ENCODE data around the gene GPX7. TPM values are rescaled to one million over a fixed set of nuclear protein-coding genes. Genes with fewer than 3 reads are reported as not detected.
A peak's percentile ranks its signal among the peaks of the same experiment; 100 is the strongest.

The GPX7 gene
- total RNA-seq, 8 experiments from 2014 or later = 6.1 to 48.4 (median 15.2) TPM

DNA sequence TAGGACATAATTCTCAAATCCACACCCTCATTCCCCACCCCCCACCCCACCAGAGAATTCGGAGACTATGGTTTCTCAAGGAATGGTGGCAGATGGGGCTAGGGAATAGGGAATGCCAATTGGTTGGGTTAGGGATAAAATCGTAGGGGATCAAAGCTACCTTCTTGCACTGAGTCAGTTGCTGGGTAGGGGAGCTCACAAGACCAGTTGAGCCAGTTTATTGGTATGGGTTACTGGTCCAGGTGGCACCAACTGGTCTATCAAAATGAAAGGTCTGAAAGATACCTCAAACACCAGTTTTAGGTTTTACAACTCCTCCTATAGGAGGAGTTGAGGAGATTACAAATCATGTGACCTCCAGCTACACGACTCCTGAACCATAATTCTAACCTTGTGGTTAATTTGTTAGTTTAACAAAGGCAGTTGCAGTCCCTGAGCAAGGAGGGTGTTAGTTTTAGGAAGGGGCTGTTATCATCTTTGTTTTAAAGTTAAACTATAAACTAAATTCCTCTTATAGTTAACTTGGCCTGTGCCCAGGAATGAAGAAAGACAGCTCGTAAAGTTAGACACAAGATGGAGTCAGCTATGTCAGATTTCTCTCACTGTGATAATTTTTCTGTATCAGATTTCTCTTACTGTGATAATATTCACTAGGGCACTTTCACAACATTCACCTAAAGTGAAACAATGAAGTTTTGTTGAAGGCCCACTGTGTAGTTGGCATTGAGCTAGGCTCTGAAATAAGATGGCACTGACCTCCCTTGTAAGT lies 33.3 kb downstream of the GPX7 start:
- Histone ChIP-seq H3K4me1 (replicated peaks in 1 of 2) (peaks cover 35 to 54% of the 10 kb centered on the region in 2 donors), H3K27ac (no peak overlapping the region), H3K4me3 (no peak overlapping the region)
- in situ Hi-C loops (cut with MboI; ENCODE audit: low pct_unique_long_range_greater_than_20kb in 2 of 9, low sequenced_read_pairs in 9 of 9, unreplicated experiment in 9 of 9) = no loop called here
- 50 to 96% (median 85%) methylated on average over 1 to 4 of the region's 4 CpGs; no CpG with 5 or more reads in 1 of the 10 experiments for WGBS, 10 experiments
- no peak for ATAC-seq (replicated peaks in 6 of 8)

DNA sequence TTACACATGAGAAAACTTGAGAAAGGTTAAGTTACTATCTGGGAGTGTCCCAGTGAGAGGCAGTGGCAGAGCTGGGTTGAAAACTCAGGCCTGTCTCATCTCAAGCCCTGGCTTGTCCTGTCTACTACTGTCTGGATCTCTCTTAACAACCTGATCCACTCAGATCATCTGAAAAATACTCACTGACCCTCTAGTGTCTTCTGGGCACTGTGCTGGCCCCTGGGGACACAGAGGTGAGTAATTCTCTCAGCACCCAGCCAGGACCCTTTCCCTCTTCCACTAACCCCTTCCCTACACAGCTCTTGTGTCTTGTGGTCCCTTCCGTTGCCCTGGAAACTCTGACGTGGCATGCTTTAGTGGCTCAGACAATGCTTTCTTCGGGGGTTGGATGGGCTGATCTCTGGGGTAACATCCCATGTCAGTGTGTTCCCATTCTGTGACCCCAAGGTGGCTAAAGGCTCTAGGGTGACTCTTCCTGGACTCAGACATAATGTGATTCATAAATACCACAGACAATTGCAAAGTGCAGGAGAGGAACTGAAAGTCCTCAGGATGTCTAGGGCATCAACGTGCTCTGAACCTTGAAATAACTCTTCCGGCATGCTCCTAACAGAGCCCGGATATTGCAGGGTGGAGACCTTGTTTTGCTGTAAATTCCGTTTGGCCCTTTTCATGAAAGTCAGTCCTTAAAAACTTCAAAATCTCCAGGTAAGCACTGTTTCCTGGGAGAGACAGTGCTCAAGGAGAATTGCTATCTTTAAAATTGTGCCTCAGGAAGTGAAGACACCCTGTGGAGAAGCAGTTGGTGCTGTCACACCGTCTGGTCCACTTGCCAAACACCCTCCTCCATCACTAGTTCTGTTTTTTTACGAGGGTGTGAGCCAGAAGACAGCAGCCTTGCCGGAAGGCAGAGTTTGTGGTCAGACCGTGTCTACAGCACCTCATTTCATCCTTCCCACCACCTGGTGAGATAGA lies 34.8 kb downstream of the GPX7 start:
- ATAC-seq (replicated peaks in 6 of 8) = peak in 5 of 8 experiments; percentile 20 to 52 (median 31)
- peak overlapping the region in 1 of 2 donors; percentile 4 for H3K27ac ChIP-seq
- in situ Hi-C loops (cut with MboI; ENCODE audit: low pct_unique_long_range_greater_than_20kb in 2 of 9, low sequenced_read_pairs in 9 of 9, unreplicated experiment in 9 of 9) = no loop called here
- 50 to 75% (median 66%) methylated on average over 2 to 11 of the region's 11 CpGs; no CpG with 5 or more reads in 1 of the 10 experiments for WGBS, 10 experiments
- no peak overlapping the region for H3K4me3 ChIP-seq
- peaks cover 34 to 58% of the 10 kb centered on the region in 2 donors for H3K4me1 ChIP-seq (replicated peaks in 1 of 2)

DNA sequence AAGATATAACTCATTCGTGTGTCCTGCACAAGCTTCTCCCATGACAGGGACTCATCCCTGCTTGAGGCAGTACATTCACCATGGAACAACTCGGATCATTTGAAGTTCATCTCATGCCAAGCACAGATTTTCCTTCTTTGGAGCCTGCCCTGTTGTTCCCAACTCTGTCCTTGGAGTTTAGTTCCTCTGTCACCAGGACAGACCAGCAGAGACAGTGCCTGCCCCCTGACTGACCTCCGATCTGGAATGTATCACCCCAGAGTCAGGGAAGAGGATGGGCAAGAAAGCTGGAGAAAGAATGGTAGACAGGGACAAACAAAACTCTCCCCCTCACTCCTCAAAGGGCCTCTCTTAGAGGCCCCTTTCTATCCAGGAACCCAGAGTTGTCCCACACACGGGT lies 35.8 kb downstream of the GPX7 start:
- no peak for ATAC-seq (replicated peaks in 6 of 8)
- in situ Hi-C loops (cut with MboI; ENCODE audit: low pct_unique_long_range_greater_than_20kb in 2 of 9, low sequenced_read_pairs in 9 of 9, unreplicated experiment in 9 of 9) = no loop called here
- H3K4me1 ChIP-seq (replicated peaks in 1 of 2) = peaks cover 29 to 48% of the 10 kb centered on the region in 2 donors
- no peak overlapping the region for H3K4me3 ChIP-seq
- H3K27ac ChIP-seq = peak overlapping the region in 1 of 2 donors; percentile 38
- WGBS, 10 experiments = 33 to 100% (median 50%) methylated on average over 1 to 4 of the region's 4 CpGs; no CpG with 5 or more reads in 1 of the 10 experiments

DNA sequence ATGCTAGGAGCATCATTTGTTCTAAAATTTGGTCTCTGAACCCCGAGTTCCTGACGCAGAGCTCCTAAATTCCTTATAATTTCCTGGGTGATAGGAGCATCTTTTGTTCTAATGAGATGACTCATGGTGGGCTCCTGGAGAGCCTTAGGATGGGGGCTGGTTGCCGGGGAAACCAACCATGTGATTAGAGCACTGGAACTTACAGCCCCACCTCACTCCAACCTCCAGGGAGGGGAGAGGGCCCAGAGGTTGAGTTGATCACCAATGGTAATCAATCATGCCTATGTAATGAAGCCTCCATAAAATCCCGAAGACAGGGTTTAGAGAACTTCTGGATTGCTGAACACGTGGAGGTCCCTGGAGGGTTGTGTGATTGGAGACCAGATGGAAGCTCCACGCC lies 38.5 kb downstream of the GPX7 start:
- no peak overlapping the region for H3K4me3 ChIP-seq
- H3K4me1 ChIP-seq (replicated peaks in 1 of 2) = peaks cover 29 to 44% of the 10 kb centered on the region in 2 donors
- H3K27ac ChIP-seq = peak overlapping the region; percentile 82 to 88
- peak in 5 of 8 experiments; percentile 92 to 97 (median 93) for ATAC-seq (replicated peaks in 6 of 8)
- WGBS, 10 experiments = 28 to 100% (median 48%) methylated on average over 1 to 6 of the region's 6 CpGs; no CpG with 5 or more reads in 2 of the 10 experiments
- in situ Hi-C loops (cut with MboI; ENCODE audit: low pct_unique_long_range_greater_than_20kb in 2 of 9, low sequenced_read_pairs in 9 of 9, unreplicated experiment in 9 of 9) = no loop called here

DNA sequence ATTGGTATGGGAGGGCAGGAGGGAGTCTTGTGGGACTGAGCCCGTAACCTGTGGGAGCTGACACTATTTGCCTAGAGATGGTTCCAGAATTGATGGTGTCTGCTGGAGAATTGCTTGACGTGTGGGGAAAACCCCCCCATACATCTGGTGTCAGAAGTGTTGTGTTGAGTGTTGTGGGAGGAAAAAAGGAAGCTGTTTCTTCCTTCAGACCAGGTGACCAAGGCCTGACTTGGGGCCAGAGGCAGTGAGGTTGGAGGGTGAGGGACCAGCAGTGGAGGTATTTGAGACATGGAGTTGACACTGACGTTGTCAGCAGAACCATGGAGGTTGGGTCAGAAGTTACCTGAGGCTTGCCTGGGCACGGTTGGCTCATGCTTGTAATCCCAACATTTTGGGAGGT lies 39.1 kb downstream of the GPX7 start:
- peak overlapping the region; percentile 66 to 67 for H3K27ac ChIP-seq
- H3K4me1 ChIP-seq (replicated peaks in 1 of 2) = peaks cover 29 to 44% of the 10 kb centered on the region in 2 donors
- in situ Hi-C loops (cut with MboI; ENCODE audit: low pct_unique_long_range_greater_than_20kb in 2 of 9, low sequenced_read_pairs in 9 of 9, unreplicated experiment in 9 of 9) = no loop called here
- no peak overlapping the region for H3K4me3 ChIP-seq
- WGBS, 10 experiments = 67 to 85% (median 75%) methylated on average over 2 to 4 of the region's 4 CpGs; no CpG with 5 or more reads in 5 of the 10 experiments
- no peak for ATAC-seq (replicated peaks in 6 of 8)

DNA sequence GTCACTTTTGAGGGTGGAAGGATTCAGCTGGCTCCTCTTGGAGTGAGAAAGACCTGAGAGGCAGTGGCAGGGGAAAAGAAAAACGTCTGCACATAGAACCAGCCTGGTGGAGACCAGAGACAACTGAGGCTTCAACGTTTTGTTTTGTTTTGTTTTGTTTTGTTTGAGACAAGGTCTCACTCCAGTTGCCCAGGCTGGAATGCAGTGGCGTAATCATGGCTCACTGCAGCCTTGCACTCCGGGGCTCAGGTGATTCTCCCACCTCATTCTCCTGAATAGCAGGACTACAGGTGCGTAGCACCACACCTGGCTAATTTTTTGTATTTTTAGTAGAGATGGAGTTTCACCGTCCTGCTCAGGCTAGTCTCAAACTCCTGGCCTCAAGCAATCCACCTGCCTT lies 43.1 kb downstream of the GPX7 start:
- in situ Hi-C loops (cut with MboI; ENCODE audit: low pct_unique_long_range_greater_than_20kb in 2 of 9, low sequenced_read_pairs in 9 of 9, unreplicated experiment in 9 of 9) = no loop called here
- H3K27ac ChIP-seq = no peak overlapping the region
- H3K4me3 ChIP-seq = no peak overlapping the region
- no peak for ATAC-seq (replicated peaks in 6 of 8)
- 70 to 100% (median 79%) methylated on average over 2 to 6 of the region's 6 CpGs; no CpG with 5 or more reads in 3 of the 10 experiments for WGBS, 10 experiments
- peaks cover 14 to 20% of the 10 kb centered on the region in 2 donors for H3K4me1 ChIP-seq (replicated peaks in 1 of 2)

DNA sequence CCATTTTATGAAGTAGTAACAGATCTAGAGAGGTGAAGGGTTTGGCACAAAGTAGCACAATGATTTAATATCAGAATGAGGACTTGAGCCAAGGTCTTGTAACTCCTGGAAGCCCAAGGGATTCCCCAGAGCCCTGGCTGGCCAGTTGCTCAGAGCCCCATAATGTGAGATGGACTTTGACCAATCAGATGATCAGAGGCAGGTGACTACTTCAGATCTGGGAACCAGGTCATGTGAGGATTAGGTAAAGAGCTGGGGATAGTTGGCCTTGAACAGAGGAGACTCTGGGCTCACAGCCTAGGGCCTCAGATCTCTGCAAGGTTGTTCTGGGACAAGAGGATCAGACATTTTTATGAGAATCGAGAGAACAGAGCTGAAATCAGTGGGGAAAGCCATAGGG lies 49.7 kb downstream of the GPX7 start:
- 17 to 100% (median 83%) methylated on average over 1 of the region's 1 CpG; no CpG with 5 or more reads in 2 of the 10 experiments for WGBS, 10 experiments
- ATAC-seq (replicated peaks in 6 of 8) = peak in 3 of 8 experiments; percentile 15 to 43 (median 21)
- H3K4me3 ChIP-seq = no peak overlapping the region
- in situ Hi-C loops (cut with MboI; ENCODE audit: low pct_unique_long_range_greater_than_20kb in 2 of 9, low sequenced_read_pairs in 9 of 9, unreplicated experiment in 9 of 9) = loop anchor here in 4 of 9 experiments (25.0 kb wide), 3 partner anchors 90 to 215 kb away; partner anchors contain the start of gene TUT4 (in 3 of the 4)
- H3K4me1 ChIP-seq (replicated peaks in 1 of 2) = no peaks in the 10 kb centered on the region
- no peak overlapping the region for H3K27ac ChIP-seq

DNA sequence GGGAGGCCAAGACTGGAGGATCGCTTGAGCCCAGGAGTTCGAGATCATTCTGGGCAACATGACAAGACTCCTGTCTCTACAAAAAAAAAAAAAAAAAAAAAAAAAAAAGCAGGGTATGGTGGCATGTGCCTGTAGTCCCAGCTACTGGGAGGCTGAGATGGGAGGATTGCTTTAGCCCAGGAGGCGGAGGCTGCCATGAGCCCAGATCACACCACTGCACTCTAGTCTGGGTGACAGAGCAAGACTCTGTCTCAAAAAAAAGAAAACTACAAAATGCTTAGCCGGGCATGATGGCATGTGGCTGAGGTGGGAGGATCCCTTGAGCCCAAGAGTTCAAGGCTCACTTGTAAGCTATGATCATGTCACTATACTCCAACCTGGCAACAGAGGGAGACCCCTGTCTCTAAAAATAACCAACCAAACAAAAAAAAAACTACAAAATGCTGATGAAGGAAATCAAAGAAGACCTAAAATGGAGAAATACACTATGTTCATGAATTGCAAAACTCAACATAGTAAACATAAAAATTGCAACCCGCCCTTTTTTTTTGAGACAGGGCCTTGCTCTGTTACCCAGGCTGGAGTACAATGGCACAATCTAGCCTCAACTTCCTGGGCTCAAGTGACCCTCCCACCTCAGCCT lies 51.2 kb downstream of the GPX7 start:
- in situ Hi-C loops (cut with MboI; ENCODE audit: low pct_unique_long_range_greater_than_20kb in 2 of 9, low sequenced_read_pairs in 9 of 9, unreplicated experiment in 9 of 9) = loop anchor here in 4 of 9 experiments (25.0 kb wide), 3 partner anchors 91 to 216 kb away; partner anchors contain the start of gene TUT4 (in 3 of the 4)
- H3K4me3 ChIP-seq = no peak overlapping the region
- H3K4me1 ChIP-seq (replicated peaks in 1 of 2) = no peaks in the 10 kb centered on the region
- no peak overlapping the region for H3K27ac ChIP-seq
- ATAC-seq (replicated peaks in 6 of 8) = peak in 2 of 8 experiments; percentile 47 to 52
- WGBS, 10 experiments = 0 to 100% (median 93%) methylated on average over 1 to 5 of the region's 5 CpGs

DNA sequence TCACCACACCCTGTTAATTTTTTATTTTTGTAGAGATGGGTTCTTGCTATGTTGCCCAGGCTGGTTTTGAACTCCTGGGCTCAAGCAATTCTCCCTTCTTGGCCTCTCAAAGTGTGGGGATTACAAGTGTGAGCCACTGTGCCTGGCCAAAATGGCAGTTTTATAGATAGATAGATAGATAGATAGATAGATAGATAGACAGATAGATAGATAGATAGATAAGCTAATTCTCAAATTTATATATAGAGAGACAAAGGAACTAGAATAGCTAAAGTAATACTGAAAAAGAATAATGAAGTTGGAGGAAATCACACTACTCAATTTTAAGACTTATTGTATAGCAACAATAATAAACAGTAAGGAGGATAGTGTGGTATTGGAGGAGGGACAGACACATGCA lies 51.9 kb downstream of the GPX7 start:
- H3K4me3 ChIP-seq = no peak overlapping the region
- peaks cover under 1 to 4% of the 10 kb centered on the region in 2 donors for H3K4me1 ChIP-seq (replicated peaks in 1 of 2)
- H3K27ac ChIP-seq = no peak overlapping the region
- ATAC-seq (replicated peaks in 6 of 8) = no peak
- in situ Hi-C loops (cut with MboI; ENCODE audit: low pct_unique_long_range_greater_than_20kb in 2 of 9, low sequenced_read_pairs in 9 of 9, unreplicated experiment in 9 of 9) = loop anchor here in 4 of 9 experiments (25.0 kb wide), 3 partner anchors 92 to 217 kb away; partner anchors contain the start of gene TUT4 (in 3 of the 4)

DNA sequence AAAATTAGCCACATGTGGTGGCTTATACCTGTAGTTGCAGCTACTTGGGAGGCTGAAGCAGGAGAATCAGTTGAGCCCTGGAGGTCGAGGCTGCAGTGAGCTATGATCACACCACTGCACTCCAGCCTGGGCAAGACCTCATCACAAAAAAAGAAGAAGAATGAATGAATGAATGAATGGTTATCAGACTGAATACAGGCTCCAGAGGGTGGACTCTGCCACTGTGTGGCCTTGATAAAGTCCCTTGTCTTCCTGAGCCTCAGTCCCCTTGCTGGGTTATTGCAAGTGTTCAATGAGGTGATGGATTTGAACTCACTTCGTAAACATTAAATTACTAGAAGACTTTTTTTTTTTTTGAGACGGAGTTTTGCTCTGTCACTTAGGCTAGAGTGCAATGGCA lies 55.5 kb downstream of the GPX7 start:
- in situ Hi-C loops (cut with MboI; ENCODE audit: low pct_unique_long_range_greater_than_20kb in 2 of 9, low sequenced_read_pairs in 9 of 9, unreplicated experiment in 9 of 9) = loop anchor here in 4 of 9 experiments (25.0 kb wide), 3 partner anchors 95 to 220 kb away; partner anchors contain the start of gene TUT4 (in 3 of the 4)
- peaks cover 35 to 40% of the 10 kb centered on the region in 2 donors for H3K4me1 ChIP-seq (replicated peaks in 1 of 2)
- 35 to 100% (median 92%) methylated on average over 1 to 3 of the region's 3 CpGs; no CpG with 5 or more reads in 1 of the 10 experiments for WGBS, 10 experiments
- no peak for ATAC-seq (replicated peaks in 6 of 8)
- H3K4me3 ChIP-seq = no peak overlapping the region
- H3K27ac ChIP-seq = no peak overlapping the region
